Type B pancreatic cell (in vitro differentiated cells): ENCODE results near the gene EXOC4. TPM values are rescaled to one million over a fixed set of nuclear protein-coding genes. Genes with fewer than 3 reads are reported as not detected.
"Not testable (repeated sequence)": the region's sequence is repeated elsewhere in the genome, so short reads cannot be mapped to it uniquely, and the experiment has no call there.

Experiments
- DNase-seq: peaks from one replicate; pipeline ENCODE4 v3.0.0; 2021; ENCODE audit warnings: mixed read lengths; ENCODE audit not compliant: unreplicated experiment; ENCODE audit errors: extremely low spot score
- H3K27ac Mint-ChIP-seq: 2 replicates; pipeline ENCODE4 v1.8.0; 2021; ENCODE audit warnings: mild to moderate bottlenecking, mixed read lengths
- H3K27me3 Mint-ChIP-seq: 2 replicates; pipeline ENCODE4 v1.8.0; 2021; ENCODE audit warnings: mixed read lengths
- H3K36me3 Mint-ChIP-seq: 2 replicates; pipeline ENCODE4 v1.8.0; 2021; ENCODE audit warnings: mixed read lengths
- H3K4me1 Mint-ChIP-seq: one replicate; pipeline ENCODE4 v1.8.0; 2021; ENCODE audit warnings: mixed read lengths; ENCODE audit not compliant: unreplicated experiment
- H3K4me3 Mint-ChIP-seq: 2 replicates; pipeline ENCODE4 v1.8.0; 2021; ENCODE audit warnings: mild to moderate bottlenecking, mixed read lengths
- H3K9me3 Mint-ChIP-seq: 2 replicates; pipeline ENCODE4 v1.8.0; 2021; ENCODE audit warnings: mixed read lengths
- total RNA-seq: library from RNA; stranded (reverse); gene quantifications from 2 replicates; pipeline ENCODE4 v1.2.1, GENCODE V29; 2021; ENCODE audit warnings: low replicate concordance
- TF ChIP-seq, protein P1 (sequence below): fragments of 200-600 bp; sonication (generic); conservative IDR thresholded peaks from 2 replicates; pipeline ENCODE4 v1.5.0; 2021; ENCODE audit warnings: antibody characterized with exemption, mild to moderate bottlenecking

EXOC4 gene
- total RNA-seq, 1 donor from 2014 or later = 95.5 TPM

DNA sequence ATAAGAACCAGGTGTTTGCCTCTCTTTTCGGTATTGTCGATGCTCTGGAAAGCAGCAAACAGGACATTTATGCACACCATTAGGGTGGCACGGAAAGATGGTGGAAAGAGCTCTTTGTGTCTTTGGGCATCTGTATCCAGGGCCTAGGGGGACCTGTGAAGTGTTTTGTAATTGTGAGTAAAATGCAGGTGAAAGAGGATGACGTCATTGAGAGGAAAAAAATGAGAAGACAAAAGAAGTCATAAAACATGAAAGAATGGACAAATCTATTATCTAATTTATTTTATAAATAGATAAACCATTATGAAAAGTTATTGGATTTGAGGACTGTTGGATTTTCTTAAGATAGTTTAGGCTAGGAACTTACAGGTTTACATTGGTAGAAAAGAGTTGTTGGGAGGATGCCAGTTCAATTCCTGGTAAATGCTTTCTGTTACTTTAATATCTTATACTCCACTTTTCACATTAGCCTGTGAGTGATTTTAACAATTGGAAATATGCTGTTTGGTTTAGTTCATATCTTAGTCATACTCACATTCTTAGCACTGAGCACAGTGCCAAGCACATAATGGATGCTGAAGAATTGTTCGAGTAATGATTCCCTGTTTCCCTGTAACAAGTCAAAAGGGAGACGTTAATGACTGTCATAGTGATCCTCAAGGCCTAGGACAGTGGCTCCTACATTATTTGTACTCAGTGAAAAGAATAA is 62.6 kb downstream of the EXOC4 start:
- DNase-seq = no peak
- TF ChIP-seq, protein P1, sequence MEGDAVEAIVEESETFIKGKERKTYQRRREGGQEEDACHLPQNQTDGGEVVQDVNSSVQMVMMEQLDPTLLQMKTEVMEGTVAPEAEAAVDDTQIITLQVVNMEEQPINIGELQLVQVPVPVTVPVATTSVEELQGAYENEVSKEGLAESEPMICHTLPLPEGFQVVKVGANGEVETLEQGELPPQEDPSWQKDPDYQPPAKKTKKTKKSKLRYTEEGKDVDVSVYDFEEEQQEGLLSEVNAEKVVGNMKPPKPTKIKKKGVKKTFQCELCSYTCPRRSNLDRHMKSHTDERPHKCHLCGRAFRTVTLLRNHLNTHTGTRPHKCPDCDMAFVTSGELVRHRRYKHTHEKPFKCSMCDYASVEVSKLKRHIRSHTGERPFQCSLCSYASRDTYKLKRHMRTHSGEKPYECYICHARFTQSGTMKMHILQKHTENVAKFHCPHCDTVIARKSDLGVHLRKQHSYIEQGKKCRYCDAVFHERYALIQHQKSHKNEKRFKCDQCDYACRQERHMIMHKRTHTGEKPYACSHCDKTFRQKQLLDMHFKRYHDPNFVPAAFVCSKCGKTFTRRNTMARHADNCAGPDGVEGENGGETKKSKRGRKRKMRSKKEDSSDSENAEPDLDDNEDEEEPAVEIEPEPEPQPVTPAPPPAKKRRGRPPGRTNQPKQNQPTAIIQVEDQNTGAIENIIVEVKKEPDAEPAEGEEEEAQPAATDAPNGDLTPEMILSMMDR = no peak
- Mint-ChIP-seq H3K9me3 (peaks cover 3% of the 10 kb centered on the region), H3K4me3 (no peak overlapping the region), H3K27me3 (no peaks in the 10 kb centered on the region), H3K27ac (no peak overlapping the region), H3K4me1 (no peaks in the 10 kb centered on the region), H3K36me3 (peaks cover 17% of the 10 kb centered on the region)

DNA sequence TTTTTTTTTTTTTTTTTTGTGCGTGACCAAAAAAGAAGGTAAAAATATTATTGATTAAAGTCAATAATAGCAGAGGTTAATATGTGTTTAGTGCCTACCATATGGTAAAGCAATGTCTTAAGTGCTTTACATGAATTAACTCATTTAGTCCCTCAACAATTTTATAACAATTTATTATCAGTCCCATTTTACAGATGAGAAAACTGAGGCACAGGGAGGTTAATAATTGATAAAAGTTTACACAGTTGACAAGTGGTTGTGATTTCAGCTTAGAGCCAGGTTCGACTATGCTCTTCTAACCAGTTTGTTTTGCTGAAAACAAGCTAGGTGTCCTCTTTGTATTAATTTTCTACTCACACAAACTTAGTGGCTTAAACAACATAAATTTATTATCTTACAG is 67.0 kb downstream of the EXOC4 start:
- H3K27ac Mint-ChIP-seq = no peak overlapping the region
- H3K9me3 Mint-ChIP-seq = peaks cover 8% of the 10 kb centered on the region
- no peak overlapping the region for H3K4me3 Mint-ChIP-seq
- no peak for DNase-seq
- no peaks in the 10 kb centered on the region for H3K4me1 Mint-ChIP-seq
- peaks cover 45% of the 10 kb centered on the region for H3K36me3 Mint-ChIP-seq
- H3K27me3 Mint-ChIP-seq = no peaks in the 10 kb centered on the region
- TF ChIP-seq, protein P1 = no peak

DNA sequence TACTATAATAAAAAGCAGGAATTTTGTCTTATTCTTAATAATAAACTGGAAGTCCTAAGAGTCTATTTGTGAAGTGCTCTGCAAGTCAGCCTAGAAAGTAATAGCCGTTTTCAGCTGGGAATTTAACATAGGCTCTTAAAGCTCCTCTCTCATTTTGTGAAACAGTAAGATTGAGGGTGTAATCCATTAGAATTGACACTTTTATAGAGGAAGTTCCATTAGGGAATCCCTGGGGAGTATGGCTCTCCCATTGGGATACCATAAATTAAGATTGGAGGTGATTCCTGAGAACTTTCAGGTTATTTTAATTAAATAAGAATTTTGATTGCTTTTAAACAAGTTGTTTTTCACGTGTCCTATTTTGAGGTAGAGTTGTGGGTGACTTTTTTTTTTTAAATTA is 68.0 kb downstream of the EXOC4 start:
- no peak overlapping the region for H3K4me3 Mint-ChIP-seq
- no peak overlapping the region for H3K27ac Mint-ChIP-seq
- DNase-seq = no peak
- peaks cover 8% of the 10 kb centered on the region for H3K9me3 Mint-ChIP-seq
- H3K36me3 Mint-ChIP-seq = peaks cover 52% of the 10 kb centered on the region
- no peaks in the 10 kb centered on the region for H3K4me1 Mint-ChIP-seq
- H3K27me3 Mint-ChIP-seq = no peaks in the 10 kb centered on the region
- TF ChIP-seq, protein P1 = no peak

DNA sequence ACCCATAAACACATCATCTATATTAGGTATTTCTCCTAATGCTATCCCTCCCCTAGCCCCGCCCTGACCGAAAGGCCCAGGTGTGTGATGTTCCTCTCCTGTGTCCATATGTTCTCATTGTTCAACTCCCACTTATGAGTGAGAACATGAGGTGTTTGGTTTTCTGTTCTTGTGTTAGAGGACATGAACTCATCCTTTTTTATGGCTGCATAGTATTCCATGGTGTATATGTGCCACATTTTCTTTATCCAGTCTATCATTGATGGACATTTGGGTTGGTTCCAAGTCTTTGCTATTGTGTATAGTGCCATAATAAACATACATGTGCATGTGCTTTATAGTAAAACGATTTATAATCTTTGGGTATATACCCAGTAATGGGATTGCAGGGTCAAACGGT is 68.5 kb downstream of the EXOC4 start:
- not testable (repeated sequence) for H3K4me3 Mint-ChIP-seq, H3K27ac Mint-ChIP-seq, H3K9me3 Mint-ChIP-seq, H3K4me1 Mint-ChIP-seq, DNase-seq, H3K27me3 Mint-ChIP-seq
- peaks cover 54% of the 10 kb centered on the region for H3K36me3 Mint-ChIP-seq

DNA sequence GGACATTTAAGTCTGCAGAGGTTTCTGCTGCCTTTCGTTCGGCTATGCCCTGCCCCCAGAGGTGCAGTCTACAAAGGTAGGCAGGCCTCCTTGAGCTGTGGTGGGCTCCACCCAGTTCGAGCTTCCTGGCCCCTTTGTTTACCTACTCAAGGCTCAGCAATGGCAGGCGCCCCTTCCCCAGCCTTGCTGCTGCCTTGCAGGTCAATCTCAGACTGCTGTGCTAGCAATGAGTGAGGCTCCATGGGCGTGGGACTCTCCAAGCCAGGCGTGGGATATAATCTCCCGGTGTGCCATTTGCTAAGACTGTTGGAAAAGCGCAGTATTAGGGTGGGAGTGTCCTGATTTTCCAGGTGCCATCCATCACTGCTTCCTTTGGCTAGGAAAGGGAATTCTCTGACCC is 73.9 kb downstream of the EXOC4 start:
- not testable (repeated sequence) for H3K4me1 Mint-ChIP-seq, H3K27ac Mint-ChIP-seq, H3K27me3 Mint-ChIP-seq, H3K4me3 Mint-ChIP-seq, DNase-seq
- Mint-ChIP-seq H3K36me3 (peaks cover 63% of the 10 kb centered on the region), H3K9me3 (peaks cover 12% of the 10 kb centered on the region)

DNA sequence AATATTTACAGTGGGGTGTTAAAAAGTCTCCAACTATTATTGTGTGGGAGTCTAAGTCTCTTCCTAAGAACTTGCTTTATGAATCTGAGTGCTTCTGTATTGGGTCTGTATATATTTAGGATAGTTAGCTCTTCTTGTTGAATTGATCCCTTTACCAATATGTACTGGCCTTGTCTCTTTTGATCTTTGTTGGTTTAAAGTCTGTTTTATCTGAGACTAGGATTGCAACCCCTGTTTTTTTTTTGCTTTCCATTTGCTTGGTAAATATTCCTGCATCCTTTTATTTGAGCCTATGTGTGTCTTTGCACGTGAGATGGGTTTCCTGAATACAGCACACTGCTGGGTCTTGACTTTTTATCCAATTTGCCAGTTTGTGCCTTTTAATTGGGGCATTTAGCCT is 75.1 kb downstream of the EXOC4 start:
- Mint-ChIP-seq H3K36me3 (peaks cover 50% of the 10 kb centered on the region), H3K9me3 (peaks cover 12% of the 10 kb centered on the region)
- H3K27ac Mint-ChIP-seq, H3K4me1 Mint-ChIP-seq, DNase-seq, H3K4me3 Mint-ChIP-seq, H3K27me3 Mint-ChIP-seq: not testable (repeated sequence)

DNA sequence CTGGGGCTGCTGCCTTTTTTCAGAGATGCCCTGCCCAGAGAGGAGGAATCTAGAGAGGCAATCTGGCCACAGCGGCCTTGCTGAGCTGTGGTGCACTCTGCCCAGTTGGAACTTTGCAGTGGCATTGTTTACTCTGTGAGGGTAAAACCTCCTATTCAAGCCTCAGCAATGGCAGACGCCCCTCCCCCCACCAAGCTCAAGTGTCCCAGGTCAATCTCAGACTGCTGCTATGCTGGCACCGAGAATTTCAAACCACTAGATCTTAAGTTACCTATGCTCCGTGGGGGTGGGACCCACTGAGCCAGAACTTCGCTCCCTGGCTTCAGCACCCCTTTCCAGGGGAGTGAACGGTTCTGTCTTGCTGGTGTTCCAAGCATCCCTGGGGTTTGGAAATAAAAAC is 77.2 kb downstream of the EXOC4 start:
- no peak for DNase-seq
- TF ChIP-seq, protein P1 = no peak
- no peak overlapping the region for H3K4me3 Mint-ChIP-seq
- peaks cover 40% of the 10 kb centered on the region for H3K36me3 Mint-ChIP-seq
- no peaks in the 10 kb centered on the region for H3K27me3 Mint-ChIP-seq
- peaks cover 8% of the 10 kb centered on the region for H3K9me3 Mint-ChIP-seq
- no peaks in the 10 kb centered on the region for H3K4me1 Mint-ChIP-seq
- H3K27ac Mint-ChIP-seq = no peak overlapping the region
